NCI-H1436 treated with DMSO at 0.1 percent for 48 hours (cell line): Measurements from ENCODE around the gene CCDC172.
"Not testable (repeated sequence)": the region's sequence is repeated elsewhere in the genome, so short reads cannot be mapped to it uniquely, and the experiment has no call there.

Source experiments
- DNase-seq: peaks from one replicate; lab custom pipeline; 2025; lab: John Stamatoyannopoulos, UW

Gene CCDC172

DNA sequence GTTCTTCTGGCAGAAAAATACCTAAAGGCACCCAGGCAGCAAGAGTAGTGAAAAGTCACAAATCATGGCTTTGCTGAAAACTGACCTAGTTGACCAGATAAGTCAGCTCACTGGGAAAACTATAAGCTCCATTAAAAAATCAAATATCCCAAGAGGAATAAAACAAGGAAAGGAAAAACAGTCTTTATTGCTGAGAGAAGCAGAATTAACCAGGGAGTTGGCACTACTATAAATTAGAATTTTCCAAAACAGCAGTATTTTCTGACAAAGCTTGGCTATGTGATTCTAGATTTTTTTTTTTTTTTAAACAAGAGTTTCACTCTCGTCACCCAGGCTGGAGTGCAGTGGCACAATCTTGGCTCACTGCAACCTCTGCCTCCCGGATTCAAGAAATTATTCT is 12.6 kb downstream of the CCDC172 start:
- no peak for DNase-seq

DNA sequence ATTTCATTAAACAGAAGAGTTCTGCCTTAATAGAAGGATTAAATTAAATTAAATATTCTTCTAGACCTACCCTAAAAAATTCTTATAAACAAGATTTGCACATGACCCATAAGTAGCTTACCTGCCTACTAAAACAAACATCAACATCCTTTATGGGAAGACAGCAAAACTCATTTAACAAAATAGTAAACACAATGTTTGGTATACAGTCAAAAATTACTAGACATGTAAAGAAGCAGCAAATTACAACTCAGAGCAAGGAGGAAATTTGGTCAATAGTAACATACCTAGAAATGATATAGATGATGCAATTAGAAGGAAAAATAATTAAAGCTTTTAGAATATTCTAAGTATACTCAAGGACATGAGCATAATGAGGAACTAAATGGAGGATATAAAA is 27.9 kb downstream of the CCDC172 start:
- DNase-seq, result no peak

DNA sequence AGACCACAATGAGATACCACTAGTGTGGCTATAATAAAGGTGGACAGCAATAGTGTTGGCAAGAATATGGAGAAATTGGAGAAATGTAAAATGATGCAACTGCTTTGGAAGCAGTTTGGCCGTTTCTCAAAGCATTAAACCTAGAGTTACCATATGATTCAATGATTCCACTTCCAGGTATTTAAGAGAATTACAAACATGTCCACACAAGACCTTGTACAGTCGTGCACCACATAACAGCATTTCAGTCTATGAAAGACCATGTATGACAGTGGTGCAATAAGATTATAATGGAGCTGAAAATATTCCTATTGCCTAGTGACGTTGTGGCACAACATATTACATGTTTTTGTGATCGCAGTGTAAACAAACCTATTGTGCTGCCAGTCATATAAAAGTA is 29.6 kb downstream of the CCDC172 start:
- DNase-seq, result no peak

DNA sequence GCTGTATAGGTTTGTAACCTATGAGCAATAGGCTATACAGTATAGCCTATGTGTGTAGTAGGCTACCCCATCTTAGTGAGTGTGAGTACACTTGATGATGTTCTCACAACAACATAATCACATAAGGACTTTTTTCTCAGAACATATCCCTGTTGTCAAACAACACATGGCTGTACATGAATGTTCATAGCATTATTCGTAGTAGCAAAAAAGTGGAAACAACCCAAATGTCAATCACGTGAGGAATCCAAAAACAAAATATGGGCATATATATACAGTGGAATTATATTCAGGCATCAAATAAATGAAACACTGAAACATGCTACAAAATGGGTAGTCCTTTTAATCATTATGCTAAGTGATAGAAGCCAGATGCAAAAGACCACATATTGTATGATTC is 31.1 kb downstream of the CCDC172 start:
- no peak for DNase-seq

DNA sequence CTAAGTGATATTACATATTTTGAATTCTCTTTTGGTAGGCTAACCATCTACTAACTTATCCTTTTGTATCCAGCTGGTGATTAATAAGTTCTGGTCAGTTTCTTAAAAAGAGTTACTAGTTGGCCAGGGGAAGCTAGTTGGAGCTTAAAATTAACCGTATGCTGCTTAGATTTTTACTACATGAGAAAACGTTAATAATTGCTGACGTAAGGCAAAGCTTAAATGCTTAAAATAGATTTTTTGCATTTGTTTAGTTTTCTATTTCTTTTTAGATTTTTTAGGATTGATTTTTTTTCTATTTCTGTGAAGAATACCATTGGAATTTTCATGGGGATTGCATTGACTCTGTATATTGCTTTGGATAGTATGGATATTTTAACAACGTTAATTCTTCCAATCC is 32.6 kb downstream of the CCDC172 start:
- no peak for DNase-seq

DNA sequence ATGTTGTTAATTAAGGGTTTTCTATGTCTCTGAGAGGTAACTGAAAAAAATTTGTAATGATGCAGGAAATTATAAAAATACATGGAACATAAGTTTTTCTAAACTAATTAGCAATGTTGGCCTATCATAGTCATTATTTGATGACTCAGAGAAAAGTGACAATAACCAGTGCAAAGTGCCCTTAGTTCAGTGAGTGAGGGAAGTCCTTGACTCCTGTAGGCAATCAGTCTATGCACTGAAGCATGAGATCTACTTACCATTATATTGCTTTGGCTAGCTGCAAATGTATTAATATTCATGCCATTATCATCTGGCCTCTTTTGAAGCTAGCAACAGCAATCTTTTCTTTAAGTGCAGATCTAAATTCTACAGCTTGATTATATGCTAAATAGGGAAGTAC is 40.6 kb downstream of the CCDC172 start:
- no peak for DNase-seq

DNA sequence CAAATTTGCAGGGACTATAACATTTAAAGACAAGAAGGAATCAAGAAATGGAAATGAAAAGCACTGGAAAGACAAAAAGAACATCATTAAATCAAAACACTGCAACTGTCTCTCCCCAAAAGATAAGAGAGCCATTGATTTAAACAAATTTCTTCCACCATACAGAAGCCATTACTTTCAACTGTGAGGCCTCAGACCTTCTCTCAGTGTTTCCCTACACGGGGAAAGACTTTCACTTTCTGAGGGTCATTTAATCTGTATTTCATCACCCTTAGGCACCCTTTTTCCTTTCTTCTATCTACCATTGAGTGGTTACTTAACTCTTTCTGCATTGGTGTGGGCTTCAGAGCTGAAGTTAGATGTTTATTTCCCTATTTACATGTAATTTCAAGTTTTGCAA is 47.5 kb downstream of the CCDC172 start:
- DNase-seq, result no peak

DNA sequence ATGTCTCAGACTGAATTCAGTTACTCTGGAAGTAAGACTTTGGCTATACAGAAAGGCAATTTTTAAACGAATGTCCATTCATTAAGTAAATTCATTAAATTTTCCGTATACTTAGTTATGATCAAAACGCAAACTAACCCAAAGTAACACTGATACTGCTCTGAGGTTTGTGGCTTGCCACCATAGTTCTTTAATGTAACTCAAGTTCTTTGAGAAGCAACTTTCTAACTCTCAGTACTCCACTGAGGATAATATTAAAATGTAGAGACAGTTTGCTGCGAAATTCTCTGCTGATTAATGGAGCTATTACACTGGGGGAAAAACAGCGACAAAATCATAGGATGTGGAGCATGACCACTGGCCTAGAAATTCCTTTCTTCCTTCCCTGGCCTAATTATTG is 58.0 kb downstream of the CCDC172 start:
- DNase-seq, result no peak

DNA sequence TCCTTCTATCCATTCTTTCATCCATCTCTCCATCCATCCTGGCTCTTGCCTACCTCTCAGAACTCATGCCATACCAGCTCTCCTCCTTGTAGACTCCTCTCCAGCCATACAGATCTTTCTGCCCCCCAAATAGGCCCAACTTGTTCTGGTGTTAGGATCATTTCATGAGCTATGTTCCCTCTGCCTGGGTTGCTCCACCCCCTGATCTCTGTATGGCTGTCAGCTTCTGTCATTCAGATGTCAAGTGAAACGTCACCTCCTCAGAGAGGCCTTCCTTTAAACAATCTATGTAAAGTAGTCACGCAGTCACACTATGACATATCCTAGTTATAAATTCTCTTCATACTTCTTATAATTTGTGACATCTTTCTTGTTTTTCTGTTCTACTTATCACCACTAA is 61.1 kb downstream of the CCDC172 start:
- DNase-seq, result no peak

DNA sequence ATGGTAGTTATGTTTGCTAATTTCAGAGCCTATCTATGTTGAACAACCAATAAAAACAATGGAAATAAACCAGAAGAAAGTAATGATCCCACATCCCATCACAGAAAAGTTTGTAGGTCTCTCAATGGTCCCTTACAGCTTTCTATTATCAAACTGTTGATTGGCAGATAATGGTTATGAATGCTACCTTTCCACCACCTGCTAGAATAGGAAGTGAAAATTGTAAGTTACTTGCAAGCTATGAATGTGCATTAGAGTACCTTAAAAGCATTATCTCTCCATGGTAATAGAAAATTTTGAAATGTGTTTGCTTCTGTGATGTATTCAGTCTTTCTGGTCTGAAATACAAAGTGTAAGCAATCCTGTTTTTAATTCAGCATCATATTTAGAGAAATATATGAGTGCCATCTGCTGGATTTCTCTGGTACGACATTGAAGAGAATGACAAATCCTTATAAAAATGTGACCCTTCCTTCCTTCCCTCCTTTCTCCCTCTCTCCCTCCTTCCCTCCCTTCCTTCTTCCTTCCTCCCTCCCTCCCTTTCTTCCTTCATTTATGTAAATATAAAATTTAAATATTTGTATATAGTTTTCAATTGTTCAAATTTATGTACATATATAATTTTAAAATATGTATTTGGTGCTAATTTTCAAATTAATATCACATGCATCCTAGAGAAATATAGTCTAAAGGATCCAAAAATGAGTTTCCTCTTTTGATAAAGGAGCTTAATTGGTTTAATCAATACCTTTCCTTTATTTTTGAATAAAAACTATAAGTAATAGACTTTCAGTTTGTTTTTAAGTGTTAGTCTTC is 62.0 kb downstream of the CCDC172 start:
- no peak for DNase-seq

DNA sequence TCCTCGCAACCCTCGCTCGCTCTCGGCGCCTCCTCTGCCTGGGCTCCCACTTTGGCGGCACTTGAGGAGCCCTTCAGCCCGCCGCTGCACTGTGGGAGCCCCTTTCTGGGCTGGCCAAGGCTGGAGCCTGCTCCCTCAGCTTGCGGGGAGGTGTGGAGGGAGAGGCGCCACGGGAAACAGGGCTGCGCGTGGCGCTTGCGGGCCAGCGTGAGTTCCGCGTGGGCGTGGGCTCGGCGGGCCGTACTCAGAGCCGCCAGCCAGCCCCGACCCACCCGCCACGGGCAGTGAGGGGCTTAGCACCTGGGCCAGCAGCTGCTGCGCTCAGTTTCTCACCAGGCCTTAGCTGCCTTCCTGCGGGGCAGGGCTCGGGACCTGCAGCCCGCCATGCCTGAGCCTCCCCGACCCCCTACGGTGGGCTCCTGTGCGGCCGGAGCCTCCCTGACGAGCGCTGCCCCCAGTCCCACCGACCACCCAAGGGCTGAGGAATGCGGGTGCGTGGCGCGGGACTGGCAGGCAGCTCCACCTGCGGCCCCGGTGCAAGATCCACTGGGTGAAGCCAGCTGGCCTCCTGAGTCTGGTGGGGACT is 69.1 kb downstream of the CCDC172 start:
- not testable (repeated sequence) for DNase-seq

DNA sequence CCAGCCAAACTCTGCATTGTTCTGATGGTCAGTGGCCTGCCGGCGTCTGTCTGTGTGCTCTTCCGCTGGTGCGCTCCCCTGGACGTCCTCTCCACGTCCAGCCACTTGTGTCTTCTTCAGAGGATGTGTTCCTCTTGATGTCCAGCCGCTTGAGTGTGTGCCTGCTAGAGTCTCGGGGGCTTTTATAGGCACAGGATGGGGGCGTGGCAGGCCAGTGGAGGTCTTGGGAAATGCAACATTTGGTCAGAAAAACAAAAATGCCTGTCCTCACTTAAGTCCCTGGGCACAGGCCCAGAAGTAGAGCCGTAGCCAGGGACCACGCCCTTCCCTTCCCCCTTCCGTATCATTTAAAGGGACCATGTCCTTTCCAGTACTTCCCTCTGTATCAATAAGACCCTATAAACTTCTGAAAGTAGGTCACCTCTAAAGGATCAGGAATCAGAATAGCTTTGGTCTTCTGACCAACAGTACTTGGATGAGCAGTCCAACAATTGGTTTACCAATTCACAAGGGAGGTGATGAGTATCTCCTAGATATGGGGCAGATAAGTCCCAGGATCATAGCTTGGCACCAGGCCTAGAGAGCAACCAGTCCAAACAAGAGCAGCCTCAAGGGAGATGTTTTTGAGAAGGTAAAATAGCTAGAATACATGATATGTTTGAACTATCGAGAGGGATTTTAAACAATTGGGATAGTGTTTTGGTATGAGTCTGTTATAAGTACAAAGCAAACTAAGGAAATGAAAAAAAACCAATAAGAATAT is 71.2 kb downstream of the CCDC172 start:
- no peak for DNase-seq

DNA sequence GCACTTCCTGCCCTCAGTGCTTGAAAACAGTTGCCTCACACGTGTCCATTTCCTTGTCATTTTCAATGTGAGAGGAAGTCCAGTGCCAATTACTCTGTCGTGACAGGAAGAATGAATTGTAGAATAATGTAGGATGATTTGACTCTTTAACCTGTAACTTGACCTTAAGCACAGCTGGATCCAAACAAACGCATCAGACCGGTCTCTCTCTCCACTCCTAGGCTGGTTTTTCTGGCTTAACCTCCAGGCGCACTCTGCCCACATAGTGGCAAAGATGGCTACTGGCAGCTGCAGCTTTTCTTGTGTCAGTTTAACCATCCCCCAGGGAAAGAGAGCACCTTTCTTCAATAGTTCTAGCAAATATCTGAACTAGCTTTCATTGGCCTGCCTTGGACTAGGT is 74.0 kb downstream of the CCDC172 start:
- no peak for DNase-seq

DNA sequence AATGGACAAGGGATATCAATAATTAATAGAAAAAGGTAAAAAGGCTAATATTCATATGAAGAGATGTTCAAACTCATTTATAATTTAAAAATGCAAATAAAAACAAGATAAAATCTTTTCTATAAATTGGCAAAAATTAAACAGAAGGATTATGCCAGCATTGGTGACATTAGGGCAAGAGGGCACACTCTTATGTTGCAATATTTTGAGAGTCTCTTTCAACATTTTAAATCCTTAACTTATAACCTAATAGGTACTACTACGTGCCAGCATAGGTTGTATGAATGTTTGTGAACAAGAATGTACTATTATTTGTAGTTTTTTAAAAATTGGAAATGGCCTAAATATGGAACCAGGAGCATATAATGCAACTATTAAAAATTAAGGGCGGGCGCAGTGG is 78.6 kb downstream of the CCDC172 start:
- no peak for DNase-seq

DNA sequence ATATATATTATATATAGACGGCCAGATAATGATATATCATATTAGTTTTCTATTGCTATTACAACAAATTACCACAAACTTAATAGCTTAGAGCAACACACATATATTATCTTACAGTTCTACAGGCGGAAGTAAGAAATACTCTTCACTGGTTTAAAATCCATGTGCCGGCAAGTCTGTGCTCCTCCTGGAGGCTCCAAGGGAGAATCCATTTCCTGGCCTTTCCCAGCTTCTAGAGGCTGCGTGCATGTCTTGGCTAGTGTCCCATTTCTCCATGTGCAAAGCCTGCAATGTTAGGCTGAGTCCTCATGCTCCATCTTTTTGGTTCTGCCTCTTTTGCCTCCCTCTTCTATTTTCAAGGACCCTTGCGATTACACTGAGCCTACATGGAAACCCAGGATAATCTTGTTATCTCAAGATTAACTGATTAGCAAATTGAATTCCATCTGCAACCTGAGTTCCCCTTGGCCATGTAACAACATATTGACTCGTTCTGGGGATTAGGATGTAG is 79.5 kb downstream of the CCDC172 start:
- DNase-seq, result no peak

DNA sequence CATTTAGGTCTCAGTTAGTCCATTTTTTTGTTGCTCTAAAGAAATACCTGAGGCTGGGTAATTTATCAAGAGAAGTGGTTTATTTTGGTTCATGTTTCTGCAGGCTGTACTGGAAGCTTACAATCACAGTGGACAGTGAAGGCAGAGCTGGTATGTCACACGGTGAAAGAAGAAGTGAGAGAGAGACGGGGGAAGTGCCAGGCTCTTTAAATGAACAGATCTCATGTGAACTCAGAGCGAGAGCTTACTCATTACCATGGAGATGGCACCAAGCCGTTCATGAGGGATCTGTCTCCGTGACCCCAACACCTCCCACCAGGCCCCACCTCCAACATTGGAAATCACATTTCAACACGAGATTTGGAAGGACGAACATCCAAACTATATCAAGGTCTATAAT is 84.5 kb downstream of the CCDC172 start:
- no peak for DNase-seq

DNA sequence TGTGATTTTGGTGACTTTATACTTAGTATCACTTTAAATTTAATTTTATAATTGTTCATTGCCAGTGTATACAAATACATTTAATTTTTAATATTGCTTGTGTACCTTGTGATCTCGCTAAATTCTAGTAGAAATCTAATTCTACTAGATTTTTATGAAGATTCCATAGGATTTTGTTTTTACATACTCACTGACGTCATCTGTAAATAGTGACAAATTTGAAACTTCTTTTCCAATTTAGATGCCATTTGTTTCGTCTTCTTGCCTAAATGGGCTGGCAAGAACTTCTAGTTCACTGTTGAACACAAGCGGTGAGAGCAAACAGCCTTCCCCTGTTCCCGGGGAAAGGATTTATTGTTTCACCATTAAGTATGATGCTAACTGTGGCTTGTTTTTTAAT is 86.1 kb downstream of the CCDC172 start:
- DNase-seq, result no peak

DNA sequence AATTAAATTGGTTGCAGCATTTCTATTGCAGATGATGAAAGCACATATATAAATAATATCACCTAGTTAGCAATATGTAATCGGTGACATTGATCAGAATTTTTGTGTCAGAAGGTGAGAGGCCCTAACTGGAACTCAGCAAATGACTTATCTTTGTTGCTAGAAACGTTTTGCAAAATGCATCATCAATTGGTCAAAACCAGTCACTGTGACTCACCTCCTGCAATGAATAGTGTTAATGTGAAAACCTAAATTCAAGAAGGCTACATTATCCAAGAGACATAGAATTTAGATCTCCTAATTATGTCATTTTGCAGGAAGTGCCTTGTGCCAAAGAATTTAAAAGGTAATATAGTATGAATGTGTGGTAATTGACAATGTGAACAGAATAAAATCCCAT is 93.6 kb downstream of the CCDC172 start:
- no peak for DNase-seq

DNA sequence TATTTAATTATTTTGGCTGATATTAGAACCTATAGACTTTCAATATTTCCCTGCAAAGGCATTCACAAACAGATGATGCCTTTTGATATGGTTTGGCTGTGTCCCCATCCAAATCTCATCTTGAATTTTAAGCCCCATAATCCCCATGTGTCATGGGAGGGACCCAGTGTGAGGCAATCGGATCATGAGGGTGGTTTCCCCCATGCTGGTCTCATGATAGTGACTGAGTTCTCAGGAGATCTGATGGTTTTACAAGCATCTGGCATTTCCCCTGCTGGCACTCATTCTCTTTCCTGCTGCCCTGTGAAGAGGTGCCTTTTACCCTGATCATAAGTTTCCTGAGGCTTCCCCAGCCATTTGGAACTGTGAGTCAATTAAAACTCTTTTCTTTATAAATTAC is 94.1 kb downstream of the CCDC172 start:
- no peak for DNase-seq

DNA sequence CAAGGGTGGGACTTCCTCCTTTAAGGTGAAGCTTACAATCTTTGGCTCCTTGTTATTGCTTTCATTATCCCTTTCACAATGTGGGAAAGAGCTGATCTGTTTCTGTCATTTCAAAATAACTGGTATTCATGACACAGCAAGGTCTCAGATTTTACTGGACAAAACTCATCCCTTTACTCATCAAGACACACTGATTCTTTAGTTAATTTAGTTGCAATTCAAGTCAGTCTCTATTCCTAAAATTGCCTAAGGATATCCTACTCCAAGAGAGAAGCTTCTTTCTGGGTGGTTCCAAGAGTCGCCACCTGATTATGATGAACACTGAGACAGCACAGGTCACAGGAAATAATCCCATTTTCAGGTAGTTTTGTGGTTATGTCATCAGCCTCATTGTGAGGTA is 97.6 kb downstream of the CCDC172 start:
- no peak for DNase-seq

DNA sequence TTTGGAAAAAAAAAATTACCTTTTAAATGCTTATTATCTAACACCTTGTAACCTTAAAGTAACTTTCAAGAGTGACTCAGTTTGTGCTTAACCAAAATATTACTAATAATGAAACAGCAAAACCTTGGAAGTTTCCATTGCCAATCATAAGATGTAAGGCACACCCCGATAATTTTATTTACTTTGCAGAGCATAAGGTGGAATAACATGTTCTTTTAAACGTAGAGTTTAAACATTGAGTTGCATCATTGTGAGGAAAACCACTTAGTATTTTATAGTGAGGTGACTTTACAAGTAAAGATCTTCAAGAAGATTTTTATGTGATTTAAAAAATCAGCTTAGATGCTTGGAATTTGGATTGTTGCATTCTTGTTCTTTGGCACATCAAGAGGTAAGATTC is 103.4 kb downstream of the CCDC172 start, which contains the start of gene PNLIPRP3:
Gene PNLIPRP3, plus strand, starts transcription at position 177 of the 400 bp plus-strand sequence. Its CDS starts 166 bp downstream, at position 343.
- DNase-seq, result no peak

DNA sequence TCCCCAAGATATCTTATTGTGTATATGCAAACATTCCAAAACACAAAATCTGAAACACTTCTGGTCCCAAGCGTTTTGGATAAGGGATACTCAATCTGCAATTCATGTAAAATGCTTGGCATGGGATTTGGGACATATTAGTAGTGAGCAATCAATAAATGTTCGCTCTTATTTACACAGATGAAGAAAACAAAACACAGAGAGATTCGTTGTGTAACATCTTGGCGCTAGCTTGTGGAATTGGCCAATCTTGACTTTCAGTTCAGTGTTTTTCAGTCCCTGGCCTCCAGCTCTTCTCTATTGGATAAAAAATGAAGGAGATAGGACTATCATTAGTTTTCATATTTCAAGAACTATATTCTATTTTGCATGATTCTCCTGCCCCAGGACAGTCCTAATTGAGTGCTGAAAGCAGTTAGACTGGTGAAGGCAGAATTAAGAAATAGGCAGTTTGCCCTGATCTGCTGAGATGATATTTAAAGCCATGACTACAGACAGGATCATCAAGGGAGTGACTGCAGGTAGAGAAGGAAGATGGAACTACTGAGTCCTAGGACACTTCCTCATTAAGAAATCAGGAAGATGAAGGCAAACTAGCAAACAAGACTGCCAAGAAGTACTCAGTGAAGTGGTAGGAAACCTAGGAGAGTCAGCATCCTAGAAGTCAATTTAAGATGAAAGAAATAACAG is 105.2 kb downstream of the CCDC172 start:
- no peak for DNase-seq
